HG02973 (cell line): ENCODE data around the gene ZNF580.

Source experiments
- ATAC-seq: cut with Tn5 transposase; IDR thresholded peaks from one replicate; pipeline ENCODE4 v1.9.1; 2021; ENCODE audit warnings: moderate library complexity; ENCODE audit not compliant: unreplicated experiment

Gene ZNF580

DNA sequence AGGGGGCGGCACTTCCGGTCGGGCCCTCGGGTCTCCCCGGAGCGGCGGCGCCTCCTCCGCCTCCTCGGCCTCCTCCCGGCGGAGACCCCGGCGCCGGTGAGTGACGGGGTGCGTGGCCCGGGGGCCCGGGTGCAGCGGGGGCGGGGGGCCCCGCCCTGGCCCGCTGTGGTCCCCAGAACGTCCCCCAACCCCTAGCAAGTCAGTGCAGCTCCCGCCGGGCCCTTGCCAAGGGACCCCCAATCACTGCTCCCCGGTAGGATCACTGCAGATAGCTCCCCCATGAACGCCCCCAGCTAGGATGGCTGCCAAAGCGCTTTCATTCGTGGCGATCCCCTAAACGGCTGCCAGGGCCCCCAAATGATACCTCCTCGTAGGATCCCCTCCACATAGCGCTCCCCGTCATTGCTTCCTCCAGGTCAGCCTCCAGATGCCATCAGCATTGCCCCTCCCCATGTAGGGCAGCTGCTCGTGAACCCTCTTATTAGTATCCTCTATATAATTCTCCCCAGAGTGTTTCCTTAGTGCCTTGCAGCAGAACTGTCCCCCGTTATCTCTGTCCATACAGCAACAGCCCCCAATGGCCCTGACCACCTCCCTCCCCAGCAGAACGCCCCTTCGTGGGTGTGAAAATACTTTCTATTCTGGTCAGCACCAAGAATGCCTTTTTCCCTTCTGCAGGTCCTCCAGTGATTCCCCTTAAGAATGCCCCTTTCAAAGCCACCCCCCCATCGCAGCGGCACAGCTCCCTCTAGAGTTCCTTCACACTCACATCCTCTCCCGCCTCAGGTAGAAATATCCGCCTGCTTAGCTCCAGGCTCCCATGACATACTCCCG lies 34.9 kb upstream of the ZNF580 start, which contains the start of gene ZNF865:
Gene ZNF865 (plus strand): TSS at position 11 of the 834 bp plus-strand sequence. CDS start 7,972 bp downstream, outside the sequence.
- ATAC-seq = peak; percentile 37

DNA sequence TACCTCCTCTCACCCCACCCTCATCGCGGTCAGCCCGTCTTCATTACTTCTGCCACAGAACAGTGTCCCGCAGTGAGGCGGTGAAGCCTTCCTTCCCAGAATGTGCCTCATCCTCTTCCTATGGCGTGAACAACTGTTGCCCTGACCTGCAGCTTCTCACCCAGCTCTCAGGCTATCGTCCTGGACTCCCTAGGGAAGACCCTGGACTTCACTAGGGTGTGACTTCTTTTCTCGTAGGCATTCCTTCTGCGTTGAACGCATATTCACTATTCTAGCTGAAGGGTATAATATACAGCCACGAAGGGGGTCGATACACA lies 34.4 kb upstream of the ZNF580 start:
- ATAC-seq = no peak

DNA sequence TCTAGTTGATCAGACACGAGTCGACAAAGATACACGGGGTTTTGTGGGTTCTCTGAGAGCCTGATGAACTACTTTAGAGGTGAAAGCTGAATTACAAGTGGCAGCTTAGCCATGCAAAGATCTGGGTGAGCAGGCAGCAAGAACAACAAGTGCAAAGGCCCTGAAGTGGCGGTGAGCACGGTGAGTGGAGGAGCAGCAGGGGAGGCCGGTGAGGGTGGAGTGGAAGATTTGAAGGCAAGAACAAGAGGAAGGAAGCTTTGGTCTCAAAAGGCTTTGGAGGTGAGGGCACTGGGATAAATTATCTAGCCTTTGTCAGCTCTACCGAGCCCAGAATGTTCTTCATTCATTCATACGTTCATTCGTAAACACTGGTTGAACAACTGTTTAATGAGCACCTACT lies 34.0 kb upstream of the ZNF580 start:
- no peak for ATAC-seq

DNA sequence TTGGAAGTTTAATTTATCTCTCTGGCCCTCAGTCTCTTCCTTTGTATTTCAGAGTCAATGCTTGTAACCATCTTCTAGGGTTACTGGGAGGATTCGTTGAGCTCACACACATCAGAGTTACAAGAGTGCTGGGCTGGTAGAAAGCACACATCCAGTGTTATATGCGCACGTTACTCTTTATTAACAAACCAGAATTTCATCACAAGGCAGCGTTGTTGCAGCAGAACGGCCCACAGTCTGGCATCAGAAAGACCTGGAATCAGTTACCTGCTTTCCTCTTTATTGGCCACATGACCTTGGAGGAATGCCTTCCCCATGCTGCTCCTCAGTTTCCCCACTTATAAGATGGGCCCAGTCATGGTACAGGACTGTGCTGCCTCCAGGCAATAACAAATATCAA lies 31.5 kb upstream of the ZNF580 start:
- ATAC-seq = no peak

DNA sequence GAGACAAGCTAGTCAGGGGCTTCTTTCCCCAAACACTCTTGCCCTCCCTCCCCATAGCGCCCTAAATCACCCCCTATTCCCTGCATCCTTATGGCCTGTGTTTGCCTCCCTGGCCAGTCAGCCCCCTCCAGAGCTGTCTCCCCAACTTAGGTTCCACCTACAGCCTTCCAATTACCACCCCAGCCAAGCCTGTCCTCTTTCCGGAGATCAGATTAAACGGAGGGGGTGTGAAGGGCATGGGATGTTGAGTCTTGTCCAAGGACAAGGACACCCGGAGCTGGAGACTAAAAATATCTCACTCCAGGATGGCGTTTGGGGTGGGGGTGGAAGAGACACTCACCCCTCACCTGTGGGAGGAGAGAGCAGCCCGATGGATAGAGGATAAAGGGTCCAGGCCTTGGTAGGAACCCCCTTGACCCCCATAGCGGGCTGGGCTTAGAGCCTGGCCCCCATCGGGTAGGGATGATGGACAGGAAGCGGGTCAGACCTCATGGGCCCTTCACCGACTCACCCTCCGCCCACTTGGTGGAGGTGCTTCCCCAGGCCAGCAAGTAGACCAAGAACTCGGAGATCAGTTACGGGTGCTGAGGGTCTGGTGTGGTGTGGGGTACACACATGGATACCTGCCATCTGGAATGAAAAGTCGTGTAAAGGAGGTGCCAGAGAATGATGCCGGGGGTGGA lies 29.4 kb upstream of the ZNF580 start:
- ATAC-seq = no peak

DNA sequence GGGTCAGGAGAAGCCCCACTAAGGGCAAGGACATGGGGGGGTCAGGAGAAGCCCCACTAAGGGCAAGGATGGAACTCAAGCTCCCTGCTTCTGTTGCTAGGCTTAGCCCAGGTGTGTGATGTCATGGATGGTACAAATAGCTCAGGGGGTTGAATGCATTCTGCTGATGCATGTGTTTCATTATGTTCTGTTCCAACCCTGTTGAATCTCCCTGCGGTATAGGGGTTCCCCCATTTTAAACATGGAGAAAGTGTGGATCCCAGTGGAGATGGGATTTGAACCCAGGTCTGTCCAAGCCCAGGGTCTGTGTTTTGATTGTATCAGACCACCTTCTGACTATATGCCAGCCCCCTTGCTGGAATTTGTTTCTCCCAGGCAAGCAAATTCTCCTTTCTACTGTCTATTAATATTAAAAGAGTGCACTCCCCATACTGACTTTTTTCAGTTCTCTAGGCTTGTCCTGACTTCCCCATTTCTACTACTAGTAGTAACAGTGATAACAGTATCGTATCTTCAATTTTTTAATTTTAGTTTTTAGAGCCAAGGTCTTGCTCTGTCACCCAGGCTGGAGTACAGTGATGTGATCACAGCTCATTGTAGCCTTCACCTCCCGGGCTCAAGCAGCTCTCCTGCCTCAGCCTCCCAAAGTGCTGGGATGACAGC lies 28.7 kb upstream of the ZNF580 start:
- no peak for ATAC-seq

DNA sequence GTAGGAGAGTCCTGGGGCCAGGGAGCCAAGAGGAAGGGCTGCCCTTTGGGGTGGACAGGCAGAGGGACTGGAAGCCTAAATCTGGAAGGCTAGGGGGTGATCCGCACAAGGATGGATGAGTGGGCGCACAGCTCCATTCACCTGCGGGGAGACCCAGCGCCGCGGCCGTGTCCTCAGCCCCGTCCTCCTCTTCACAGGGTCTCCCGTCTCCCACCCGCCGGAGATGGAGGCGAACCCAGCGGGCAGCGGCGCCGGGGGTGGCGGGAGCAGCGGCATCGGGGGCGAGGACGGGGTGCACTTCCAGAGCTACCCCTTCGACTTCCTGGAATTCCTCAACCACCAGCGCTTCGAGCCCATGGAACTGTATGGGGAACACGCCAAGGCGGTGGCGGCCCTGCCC lies 27.4 kb upstream of the ZNF580 start:
- ATAC-seq = no peak

DNA sequence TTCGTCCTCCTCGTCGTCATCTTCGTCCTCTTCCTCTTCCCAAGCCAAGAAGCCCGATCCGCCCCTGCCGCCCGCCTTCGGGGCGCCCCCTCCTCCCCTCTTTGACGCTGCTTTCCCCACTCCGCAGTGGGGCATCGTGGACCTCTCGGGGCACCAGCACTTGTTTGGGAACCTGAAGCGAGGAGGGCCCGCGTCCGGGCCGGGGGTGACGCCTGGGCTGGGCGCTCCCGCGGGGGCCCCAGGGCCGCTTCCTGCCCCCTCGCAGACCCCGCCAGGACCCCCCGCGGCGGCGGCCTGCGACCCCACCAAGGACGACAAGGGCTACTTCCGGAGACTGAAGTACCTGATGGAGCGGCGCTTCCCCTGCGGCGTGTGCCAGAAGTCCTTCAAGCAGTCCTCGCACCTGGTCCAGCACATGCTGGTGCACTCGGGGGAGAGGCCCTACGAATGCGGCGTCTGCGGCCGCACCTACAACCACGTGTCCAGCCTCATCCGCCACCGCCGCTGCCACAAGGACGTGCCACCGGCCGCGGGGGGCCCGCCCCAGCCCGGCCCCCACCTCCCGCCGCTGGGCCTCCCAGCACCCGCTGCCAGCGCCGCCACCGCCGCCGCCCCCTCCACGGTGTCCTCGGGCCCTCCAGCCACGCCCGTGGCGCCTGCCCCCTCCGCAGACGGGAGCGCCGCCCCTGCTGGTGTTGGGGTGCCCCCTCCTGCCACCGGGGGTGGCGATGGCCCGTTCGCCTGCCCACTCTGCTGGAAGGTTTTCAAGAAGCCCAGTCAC lies 26.7 kb upstream of the ZNF580 start:
- no peak for ATAC-seq

DNA sequence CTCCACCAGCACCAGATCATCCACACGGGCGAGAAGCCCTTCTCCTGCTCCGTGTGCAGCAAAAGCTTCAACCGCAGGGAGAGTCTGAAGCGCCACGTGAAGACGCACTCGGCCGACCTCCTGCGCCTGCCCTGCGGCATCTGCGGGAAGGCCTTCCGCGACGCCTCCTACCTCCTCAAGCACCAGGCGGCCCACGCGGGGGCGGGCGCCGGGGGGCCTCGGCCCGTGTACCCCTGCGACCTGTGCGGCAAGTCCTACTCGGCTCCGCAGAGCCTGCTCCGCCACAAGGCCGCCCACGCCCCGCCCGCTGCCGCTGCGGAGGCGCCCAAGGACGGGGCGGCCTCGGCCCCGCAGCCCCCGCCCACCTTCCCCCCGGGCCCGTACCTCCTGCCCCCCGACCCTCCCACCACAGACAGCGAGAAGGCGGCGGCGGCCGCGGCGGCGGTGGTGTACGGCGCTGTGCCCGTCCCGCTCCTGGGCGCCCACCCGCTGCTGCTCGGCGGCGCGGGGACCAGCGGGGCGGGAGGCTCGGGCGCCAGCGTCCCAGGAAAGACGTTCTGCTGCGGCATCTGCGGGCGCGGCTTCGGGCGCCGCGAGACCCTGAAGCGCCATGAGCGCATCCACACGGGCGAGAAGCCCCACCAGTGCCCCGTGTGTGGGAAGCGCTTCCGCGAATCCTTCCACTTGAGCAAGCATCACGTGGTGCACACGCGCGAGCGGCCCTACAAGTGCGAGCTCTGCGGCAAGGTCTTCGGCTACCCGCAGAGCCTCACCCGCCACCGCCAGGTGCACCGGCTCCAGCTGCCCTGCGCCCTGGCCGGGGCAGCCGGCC lies 25.9 kb upstream of the ZNF580 start:
- no peak for ATAC-seq

DNA sequence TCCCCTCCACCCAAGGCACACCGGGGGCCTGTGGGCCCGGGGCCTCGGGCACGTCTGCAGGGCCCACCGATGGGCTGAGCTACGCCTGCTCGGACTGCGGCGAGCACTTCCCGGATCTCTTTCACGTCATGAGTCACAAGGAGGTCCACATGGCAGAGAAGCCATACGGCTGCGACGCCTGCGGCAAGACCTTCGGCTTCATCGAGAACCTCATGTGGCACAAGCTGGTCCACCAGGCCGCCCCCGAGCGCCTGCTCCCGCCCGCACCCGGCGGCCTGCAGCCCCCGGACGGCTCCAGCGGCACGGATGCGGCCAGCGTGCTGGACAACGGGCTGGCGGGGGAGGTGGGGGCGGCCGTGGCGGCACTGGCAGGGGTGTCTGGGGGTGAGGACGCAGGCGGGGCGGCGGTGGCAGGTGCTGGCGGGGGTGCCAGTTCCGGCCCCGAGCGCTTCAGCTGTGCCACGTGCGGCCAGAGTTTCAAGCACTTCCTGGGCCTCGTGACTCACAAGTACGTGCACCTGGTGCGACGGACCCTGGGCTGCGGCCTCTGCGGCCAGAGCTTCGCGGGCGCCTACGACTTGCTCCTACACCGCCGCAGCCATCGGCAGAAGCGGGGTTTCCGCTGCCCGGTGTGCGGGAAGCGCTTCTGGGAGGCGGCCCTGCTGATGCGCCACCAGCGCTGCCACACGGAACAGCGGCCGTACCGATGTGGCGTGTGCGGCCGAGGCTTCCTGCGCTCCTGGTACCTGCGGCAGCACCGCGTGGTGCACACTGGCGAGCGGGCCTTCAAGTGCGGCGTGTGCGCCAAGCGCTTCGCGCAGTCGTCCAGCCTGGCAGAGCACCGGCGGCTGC lies 25.0 kb upstream of the ZNF580 start:
- ATAC-seq = no peak

DNA sequence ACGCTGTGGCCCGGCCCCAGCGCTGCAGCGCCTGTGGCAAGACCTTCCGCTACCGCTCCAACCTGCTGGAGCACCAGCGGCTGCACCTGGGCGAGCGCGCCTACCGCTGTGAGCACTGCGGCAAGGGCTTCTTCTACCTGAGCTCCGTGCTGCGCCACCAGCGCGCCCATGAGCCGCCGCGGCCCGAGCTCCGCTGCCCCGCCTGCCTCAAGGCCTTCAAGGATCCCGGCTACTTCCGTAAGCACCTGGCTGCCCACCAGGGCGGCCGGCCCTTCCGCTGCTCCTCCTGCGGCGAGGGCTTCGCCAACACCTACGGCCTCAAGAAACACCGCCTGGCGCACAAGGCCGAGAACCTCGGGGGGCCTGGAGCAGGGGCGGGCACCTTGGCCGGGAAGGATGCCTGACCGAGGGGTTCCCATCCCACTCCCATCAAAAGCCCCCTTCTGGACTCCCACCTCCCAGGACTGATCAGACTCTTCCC lies 24.4 kb upstream of the ZNF580 start:
- no peak for ATAC-seq

DNA sequence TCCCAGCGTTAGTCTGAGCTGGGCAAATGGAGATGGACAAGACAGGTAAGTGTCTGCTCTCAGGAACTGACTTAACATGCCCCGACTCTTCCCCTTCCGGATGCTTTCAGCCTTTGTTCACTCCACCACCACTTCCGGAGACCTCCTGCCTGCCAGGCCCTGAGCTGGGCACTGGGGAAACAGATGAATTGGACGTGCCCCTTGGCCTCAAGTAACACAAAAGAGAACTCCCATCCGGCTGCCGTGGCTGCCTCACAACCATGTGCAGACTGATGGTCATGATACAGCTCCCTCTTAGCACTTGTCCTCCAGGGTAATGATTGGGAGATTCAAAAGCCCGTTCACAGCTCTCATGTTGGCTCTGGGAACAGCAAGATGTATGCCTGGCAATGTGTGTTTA lies 23.4 kb upstream of the ZNF580 start:
- ATAC-seq = no peak

DNA sequence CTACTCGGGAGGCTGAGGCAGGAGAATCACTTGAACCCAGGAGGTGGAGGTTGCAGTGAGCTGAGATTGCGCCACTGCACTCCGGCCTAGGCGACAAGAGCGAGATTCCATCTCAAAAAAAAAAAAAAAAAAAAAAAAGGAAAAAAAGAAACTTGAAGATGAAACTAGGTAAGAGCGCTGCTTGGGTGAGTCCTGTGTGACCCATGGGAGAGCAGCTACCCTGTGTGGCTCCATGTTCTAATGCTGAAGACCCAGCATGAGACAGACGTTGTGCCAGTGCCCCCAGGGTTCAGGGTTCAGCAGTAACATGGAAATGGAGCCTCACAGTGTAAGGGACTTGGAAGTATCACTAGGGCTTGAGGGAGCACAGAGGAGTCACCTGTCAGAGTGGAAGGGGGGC lies 22.4 kb upstream of the ZNF580 start:
- no peak for ATAC-seq

DNA sequence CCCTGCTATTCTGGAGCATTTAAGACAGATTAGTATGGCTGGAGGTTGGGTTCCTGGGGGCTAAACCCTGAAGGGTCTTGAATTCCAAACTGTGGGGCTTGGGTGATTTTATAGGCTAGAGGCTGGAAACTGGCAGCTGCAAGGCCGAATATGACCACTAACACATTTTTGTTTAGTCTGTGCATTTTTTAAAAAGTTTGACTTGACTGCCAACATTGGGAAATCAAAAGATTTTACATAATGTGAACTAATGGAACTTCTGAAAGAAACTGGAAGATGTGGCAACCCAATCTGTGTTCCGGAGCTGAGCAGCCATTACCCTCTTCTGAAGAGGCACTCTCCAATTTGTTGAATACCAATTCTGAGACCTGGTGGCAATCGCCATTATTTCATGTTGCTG lies 21.5 kb upstream of the ZNF580 start:
- ATAC-seq = no peak

DNA sequence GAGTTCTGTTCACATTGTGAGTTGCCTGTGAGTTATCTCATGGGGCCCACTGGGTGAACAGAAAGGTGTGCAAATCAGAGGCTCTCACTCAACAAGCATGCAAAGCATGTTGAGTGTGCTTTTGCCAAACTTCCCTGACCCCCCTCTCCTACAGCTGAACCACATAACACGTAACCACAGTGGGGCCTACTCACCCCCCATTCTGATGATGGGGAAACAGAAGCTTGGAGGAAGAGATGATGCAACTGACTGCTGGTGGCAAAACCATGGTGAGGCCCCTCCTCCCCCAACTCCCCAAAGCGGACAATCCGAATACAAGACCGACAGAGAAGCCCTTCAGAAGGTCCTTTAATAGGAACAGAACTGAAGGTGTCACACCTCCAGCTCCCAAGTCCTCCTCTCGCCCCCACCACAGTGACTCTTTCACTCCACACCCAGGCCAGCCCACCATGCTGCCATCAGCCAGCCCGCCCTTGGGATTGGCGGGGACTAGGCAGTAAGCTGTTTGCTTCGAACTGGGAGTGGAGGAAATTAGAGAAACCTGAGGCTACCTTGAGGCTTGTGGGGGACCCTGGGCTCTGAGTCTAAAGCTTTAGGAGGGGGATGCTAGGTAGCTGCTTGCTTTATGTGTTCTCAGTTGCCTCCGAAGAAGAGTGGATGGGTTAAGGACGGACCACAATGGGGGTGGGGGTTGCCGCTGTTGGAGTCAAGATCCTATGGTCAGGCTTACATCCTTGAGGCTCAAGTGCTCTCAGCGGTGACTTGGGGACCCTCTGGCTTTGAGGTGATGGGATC lies 20.2 kb upstream of the ZNF580 start:
- ATAC-seq = no peak

DNA sequence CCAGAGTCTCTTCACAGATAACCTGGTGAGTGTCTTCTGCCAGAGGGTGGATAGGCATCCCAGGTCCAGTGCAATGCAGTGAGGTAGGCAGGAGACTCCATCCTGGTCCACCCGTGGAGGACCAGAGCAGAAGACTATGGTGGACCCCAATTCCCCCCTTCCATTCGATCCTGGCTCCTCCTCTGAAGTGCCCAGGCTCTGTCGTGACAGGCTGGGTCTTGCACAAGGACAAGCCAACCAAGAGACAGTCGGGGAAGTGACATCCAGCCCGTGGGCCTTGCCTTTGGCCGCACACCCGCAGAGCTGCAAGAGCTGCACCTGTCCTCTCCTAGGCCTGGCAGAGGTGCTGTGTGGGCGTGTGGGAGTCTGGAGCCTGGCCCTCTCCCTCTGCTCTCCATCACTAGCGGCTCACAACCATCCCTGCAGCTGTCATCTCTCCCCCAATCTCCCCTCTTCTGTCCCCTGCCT lies 19.6 kb upstream of the ZNF580 start:
- no peak for ATAC-seq

DNA sequence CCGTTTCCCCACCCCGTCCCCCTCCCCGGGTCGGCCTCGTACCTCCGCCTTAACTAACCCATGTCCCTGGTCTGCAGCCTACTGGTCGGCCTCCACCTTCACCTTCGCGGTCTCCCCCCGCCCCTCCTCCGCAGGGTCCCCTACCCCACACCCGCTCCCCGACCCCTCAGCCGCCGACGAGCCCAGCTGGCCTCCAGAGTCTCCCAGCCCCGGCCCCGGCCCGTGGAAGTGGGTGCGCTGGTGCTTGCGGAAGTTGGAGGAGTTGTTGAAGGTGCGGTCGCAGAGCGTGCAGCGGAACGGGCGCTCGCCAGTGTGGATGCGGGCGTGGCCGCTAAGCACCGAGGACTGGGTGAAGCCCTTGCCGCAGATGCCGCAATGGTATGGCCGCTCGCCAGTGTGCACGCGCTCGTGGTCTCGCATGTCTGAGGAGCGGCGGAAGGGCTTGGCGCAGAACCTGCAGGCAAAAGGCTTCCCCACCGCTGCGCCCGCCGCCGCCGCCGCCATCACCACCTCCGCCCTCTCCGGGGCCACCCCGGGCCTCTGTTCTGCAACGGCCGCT lies 19.1 kb upstream of the ZNF580 start:
- no peak for ATAC-seq
